CD4-positive, alpha-beta T cell treated with Interleukin-10 for 1 hour (primary cell): Measurements from ENCODE around the gene TNFAIP2.
"Not testable (repeated sequence)": the region's sequence is repeated elsewhere in the genome, so short reads cannot be mapped to it uniquely, and the experiment has no call there.

ENCODE experiments used
- DNase-seq: peaks from one replicate; pipeline ENCODE4 v3.0.0-alpha.2; 2020

The TNFAIP2 gene

GRCh38 chr14:103107941-103108748 lies 15.1 kb upstream of the TNFAIP2 start:
- DNase-seq = no peak

- no peak for DNase-seq
These were observed 14.5 kb upstream of the TNFAIP2 start for GRCh38 chr14:103108749-103109207.

DNA sequence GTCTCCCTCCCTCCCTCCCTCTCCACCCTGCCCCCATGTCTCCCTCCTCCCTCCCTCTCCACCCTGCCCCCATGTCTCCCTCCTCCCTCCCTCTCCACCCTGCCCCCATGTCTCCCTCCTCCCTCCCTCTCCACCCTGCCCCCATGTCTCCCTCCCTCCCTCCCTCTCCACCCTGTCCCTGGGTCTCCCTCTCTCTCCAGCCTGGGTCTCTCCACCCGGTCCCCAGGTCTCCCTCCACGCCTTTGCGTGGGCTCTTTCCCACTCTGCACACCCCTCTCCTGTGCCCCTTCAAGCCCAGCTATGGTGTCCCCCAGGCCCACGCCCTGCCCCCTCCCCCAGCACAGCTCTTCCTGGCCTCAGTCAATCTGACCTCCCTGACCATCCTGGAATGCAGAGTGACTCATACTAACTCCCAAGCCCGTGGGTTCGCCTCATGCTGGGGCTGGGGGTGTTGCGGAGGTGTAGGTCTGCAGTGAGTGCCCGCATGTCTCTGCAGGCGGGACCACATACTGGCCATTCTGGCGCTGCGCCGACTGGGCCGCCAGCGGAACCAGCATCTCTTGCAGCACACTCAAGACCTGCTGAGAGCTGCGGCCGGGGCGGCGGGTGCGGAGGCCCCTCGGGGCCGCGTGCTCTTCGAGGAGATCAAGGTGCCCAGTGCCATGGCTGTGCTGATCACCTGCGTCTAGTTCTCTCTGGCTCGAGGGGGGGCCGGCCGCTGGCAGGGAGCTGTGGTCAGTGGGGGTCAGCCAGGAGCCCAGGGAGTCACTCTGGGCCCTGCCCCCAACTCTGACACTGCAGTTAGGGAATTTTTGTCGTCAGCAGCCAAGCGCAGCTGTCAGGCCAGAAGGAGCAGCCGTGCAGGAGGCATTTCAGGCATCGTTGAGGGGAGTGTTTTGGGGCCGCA lies 13.5 kb upstream of the TNFAIP2 start:
- no peak for DNase-seq

GRCh38 chr14:103110681-103111231 lies 12.5 kb upstream of the TNFAIP2 start:
- no peak for DNase-seq

DNA sequence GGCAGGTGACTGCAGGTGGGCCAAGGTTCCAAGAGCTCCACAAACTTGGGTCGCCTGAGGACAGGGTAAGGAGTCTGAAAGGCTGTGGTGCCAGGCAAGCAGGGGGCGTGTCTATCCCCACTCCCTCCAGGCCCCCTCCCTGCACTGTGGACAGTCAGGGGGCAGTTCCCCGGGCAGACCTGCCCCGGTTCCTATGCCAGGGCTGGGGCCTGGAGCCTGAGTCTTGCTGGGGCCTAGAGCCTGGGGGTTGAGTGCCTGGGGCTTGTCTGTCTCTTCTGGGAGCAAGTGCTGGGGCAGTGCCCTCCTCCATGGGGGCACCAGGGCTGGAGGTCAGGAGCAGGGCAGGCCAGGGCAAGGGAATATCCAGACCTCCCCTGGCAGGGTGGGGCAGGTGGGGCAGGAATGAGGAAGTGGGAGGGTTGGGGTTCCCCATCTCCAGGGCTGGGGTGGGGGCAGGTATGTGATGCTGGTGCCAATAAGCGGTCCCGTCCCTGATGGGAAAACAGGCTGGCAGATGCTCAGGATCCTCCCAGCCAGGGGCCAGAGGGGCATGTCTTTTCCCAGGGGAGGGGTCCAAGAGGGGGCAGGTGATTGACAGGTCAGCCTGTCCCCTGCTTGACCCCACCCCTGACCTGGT lies 11.9 kb upstream of the TNFAIP2 start:
- no peak for DNase-seq

GRCh38 chr14:103112400-103113243 lies 10.6 kb upstream of the TNFAIP2 start:
- no peak for DNase-seq

DNA sequence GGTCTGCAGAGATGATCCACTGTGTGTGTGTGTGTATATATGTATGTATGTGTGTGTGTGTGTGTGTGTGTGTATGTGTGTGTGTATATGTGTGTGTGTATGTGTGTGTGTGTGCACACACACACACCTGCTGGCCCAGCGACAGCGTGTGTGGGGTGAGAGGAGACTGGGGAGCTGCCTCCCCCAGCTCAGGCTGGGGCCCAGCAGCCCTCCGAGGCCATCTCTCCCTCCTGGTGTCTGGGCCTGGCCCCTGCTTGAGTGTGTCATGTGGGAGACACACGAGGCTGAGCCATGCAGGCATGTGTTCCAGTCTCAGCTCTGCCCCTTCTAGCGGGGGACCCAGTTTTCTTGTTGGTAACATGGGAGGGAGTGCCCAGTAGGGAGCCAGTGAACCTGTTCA lies 10.0 kb upstream of the TNFAIP2 start:
- DNase-seq = no peak

DNA sequence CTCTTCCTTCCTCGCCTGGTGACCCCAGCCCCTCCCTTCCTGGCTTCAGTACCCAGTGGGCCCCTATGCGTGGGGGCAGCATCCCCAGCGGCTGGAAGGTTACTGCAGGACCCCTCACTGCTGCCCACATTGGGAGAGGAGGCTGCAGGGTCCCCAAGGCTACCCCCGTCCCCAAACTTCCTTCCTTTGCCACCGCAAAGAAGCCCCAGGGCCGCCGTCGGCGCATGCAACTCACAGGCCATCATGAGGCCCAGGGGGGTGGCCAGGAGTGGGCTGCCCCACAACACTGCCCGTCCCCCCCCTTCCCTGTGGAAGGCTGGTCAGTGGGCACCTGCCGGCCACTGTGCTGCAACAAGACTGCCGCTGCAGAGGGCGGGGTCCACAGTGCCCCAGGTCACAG lies 9.5 kb upstream of the TNFAIP2 start:
- no peak for DNase-seq

DNA sequence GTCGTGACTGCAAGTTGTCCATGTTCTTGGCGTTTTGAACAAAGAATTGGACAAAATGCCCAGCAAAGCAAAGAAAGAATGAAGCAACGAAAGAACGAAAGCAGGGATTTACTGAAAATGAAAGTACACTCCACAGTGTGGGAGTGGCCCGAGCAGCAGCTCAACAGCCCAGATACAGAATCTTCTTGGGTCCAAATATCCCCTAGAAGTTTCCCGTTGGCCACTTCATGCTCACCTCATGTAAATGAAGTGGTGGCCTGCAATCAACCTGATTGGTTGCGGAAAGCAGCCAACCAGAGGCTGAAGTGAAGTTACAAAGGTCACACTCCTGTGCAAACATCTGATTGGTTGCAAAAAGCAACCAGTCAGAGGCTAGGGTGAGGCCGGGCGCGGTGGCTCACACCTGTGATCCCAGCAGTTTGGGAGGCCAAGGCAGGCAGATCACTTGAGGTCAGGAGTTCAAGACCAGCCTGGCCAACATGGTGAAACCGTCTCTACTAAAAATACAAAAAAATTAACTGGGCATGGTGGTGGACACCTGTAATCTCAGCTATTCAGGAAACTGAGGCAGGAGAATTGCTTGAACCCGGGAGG lies 8.1 kb upstream of the TNFAIP2 start:
- DNase-seq = not testable (repeated sequence)

- DNase-seq = no peak
These were observed 7.3 kb upstream of the TNFAIP2 start for GRCh38 chr14:103115845-103116572.

- DNase-seq = no peak
These were observed 6.6 kb upstream of the TNFAIP2 start for GRCh38 chr14:103116636-103117035.

DNA sequence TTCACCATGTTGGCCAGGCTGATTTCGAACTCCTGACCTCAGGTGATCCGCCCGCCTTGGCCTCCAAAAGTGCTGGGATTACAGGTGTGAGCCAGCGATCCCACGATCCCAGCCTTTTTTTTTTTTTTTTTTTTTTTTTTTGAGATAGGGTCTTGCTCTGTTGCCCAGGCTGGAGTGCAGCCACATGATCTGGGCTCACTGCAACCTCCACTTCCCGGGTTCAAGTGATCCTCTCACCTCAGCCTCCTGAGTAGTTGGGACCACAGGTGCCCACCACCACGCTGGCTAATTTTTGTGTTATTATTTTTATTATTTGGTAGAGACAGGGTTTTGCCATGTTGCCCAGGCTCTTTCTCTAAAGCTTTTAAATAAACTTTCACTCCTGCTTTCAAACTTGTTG lies 5.8 kb upstream of the TNFAIP2 start:
- not testable (repeated sequence) for DNase-seq

- no peak for DNase-seq
These were observed 5.1 kb upstream of the TNFAIP2 start for GRCh38 chr14:103118018-103118662.

DNA sequence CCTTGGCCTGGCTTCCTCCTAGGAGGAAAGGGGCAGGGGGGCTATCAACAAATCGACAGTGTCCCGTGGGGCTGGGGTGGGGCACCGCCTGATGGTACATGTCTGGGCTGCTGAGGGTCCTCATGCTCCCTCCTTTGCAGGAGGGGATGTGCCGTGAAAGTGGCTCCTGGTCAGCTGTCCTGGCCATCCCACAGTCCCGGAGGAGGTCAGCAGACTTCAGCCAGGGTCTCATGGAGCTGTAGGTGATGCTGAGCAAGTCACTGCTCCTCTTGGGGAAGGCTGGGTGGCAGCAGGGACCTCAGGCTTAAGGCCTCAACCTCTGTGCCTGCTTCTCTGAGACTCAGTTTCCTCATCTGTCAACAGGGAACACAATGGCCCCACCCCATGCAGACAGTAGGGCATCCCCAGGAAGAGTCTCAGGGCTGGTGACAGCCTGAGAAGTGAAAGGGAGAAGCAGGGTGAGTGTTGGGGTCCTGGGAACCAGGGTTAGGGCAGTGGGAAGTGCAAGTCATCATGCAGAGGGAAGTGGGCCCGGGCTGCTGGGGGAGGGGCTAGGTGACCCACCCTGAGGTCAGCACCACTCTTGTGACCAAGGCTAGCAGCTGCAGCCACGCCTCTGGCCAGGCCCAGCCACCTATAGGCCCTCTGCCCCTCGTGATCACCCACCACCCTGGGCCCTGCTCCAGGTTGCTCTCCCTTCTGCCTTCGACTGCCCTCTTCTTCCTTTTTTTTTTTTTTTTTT lies 4.4 kb upstream of the TNFAIP2 start:
- no peak for DNase-seq

GRCh38 chr14:103119527-103119926 lies 3.7 kb upstream of the TNFAIP2 start:
- not testable (repeated sequence) for DNase-seq

DNA sequence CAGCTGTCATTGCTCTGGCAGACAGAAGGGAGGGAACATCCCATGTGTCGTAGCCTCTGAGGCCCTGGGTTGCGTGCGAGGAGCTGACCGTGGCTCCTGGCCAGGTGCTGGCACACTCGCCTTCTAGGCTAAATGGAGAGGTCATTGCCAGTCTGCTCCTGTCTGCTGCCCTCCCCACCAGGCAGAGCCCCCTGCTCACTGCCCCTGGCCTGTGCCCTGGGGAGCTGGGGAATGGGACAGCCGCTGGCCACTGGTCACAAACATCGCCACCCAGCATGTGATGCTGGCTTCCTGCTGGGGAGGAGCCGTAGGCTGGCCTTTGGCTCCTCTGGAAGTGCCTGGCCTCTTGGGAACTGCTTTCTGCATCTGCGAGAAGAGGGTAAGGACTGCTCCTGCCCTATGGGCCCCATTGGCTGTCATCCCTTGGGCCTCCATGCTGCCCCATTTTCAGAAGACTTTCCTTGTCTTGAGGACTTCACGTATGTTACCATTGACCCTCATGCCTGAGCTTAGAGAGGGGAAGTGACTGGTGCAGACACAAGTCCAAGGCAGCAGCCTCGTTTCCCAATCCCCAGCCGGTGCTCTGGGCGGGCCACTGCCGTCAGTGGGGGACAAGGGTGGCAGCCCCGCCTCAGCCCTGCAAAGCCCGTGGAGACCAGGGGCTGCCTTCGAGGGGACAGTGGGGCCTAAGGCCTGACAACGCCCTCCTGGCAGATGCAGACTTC lies 2.0 kb upstream of the TNFAIP2 start:
- DNase-seq = no peak

DNA sequence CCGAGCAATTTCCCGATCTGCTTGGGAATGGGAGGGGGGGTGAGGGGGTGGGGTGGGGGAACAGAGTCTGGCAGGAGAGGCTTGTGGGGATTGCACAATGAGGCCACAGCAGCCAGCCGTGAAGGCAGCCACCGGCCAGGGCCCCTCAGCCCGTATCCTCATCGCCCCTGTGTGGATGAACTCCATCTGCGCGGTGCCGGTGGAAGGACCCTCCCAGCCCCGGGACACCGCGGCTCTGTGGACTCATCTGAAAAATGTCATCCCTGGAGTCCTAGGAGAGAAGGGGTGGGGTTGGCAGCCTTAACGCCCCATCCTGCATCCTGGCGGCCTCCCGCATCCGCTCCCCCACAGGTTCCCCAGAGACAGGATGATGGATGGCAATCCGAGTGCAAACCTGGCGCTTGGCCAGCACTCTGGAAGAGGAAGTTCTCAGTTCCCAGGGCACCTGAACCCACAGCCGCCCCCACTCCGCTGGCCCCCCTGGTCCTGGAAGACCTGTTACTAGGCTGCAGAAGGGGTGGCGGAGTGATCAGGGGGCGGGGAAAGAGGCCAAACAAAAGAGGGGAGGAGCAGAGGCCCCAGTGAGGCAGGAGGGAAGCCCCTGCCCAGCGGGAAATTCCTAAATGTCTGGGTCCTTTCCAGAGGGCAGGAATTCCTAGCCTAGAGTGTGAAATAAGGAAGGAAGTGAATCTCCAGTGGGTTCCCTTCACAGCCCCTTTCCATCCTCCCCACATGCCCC lies 1.2 kb upstream of the TNFAIP2 start:
- no peak for DNase-seq

GRCh38 chr14:103122585-103122946 lies 695 bp upstream of the TNFAIP2 start:
- DNase-seq = no peak
